K562 (cell line): ENCODE data around the gene DRD2. TPM values are rescaled to one million over a fixed set of nuclear protein-coding genes. Genes with fewer than 3 reads are reported as not detected.

ENCODE experiments used
- ATAC-seq: fragments of 200-7000 bp; cut with Tn5 transposase; 3 replicates; pipeline ENCODE4 v1.9.1; 2020; ENCODE audit warnings: moderate library complexity
- BruUV-seq: library from RNA; stranded (reverse); fragments of 400-500 nt; replicated peaks from 2 replicates; lab custom pipeline; 2021; lab: Mats Ljungman, UMichigan
- CTCF ChIA-PET: fragments of 300-600 bp; formaldehyde crosslinking; extraction: SDS; loops from one replicate; lab custom pipeline; 2021; ENCODE audit warnings: low intra/inter-chr PET ratio; lab: Yijun Ruan, JAX
- POLR2A ChIA-PET: fragments of 300-600, 350-650 bp; sonication (Branson Sonifier 250); formaldehyde crosslinking; extraction: SDS; loops from one replicate; lab custom pipeline; 2021; ENCODE audit warnings: antibody characterized with exemption, inconsistent platforms; lab: Yijun Ruan, JAX
- DNase-seq, 4 experiments: peaks; one replicate each; pipeline versions ENCODE4 v3.0.0 to v3.0.0-alpha.2; 2011 to 2018; ENCODE audit warnings: low spot score in 3 of 4, mixed read lengths in 3 of 4; ENCODE audit errors: extremely low read depth in 1 of 4
- FAIRE-seq: peaks from 2 replicates; lab custom pipeline; 2011; peaks lifted over from hg19 to GRCh38; lab: Jason Lieb, UNC
- H2AFZ ChIP-seq: 2 replicates; pipeline ENCODE4 v1.6.0; 2011; ENCODE audit warnings: low read depth, low read length, control low read depth, inconsistent platforms
- H3K27ac ChIP-seq: fragments of 200-600 bp; 3 replicates; pipeline ENCODE4 v1.8.0; 2011; ENCODE audit warnings: low read depth, mild to moderate bottlenecking, control low read depth, inconsistent platforms, low read length, moderate library complexity, mixed read lengths; ENCODE audit errors: extremely low read depth
- H3K27me3 ChIP-seq, 2 experiments: fragments of 300-600 bp in 1 of 2; 2 replicates in 1 of 2; 3 replicates in 1 of 2; pipeline versions ENCODE4 v1.6.0 to v1.8.0; 2011; ENCODE audit warnings: inconsistent platforms in 2 of 2, low read length in 2 of 2, mild to moderate bottlenecking in 1 of 2, mixed read lengths in 1 of 2, moderate library complexity in 1 of 2; ENCODE audit not compliant: control insufficient read depth in 2 of 2, insufficient read depth in 2 of 2
- H3K36me3 ChIP-seq: fragments of 300-600 bp; 3 replicates; pipeline ENCODE4 v1.8.0; 2011; ENCODE audit warnings: mild to moderate bottlenecking, low read length, inconsistent platforms; ENCODE audit not compliant: control insufficient read depth, insufficient read depth
- H3K4me1 ChIP-seq, 2 experiments: fragments of 200-600 bp in 1 of 2; replicated peaks in 1 of 2; 2 replicates in 1 of 2; 3 replicates in 1 of 2; pipeline versions ENCODE4 v1.5.1 to v1.8.0; 2011; ENCODE audit warnings: inconsistent platforms in 2 of 2, low read length in 2 of 2, mild to moderate bottlenecking in 1 of 2, mixed read lengths in 1 of 2, moderate library complexity in 1 of 2; ENCODE audit not compliant: control insufficient read depth in 2 of 2, insufficient read depth in 2 of 2
- H3K4me2 ChIP-seq: 2 replicates; pipeline ENCODE4 v1.6.1; 2011; ENCODE audit warnings: low read length, control low read depth, inconsistent platforms, mixed read lengths; ENCODE audit not compliant: insufficient read depth
- H3K4me3 ChIP-seq: fragments of 200-600 bp; sonication (generic), shearing (Covaris generic); 2 replicates; pipeline ENCODE4 v1.5.1; 2016; ENCODE audit warnings: control low read depth, inconsistent platforms
- H3K79me2 ChIP-seq: fragments of 200-600 bp; 3 replicates; pipeline ENCODE4 v1.8.0; 2011; ENCODE audit warnings: low read length, inconsistent platforms; ENCODE audit not compliant: control insufficient read depth, insufficient read depth
- H3K9ac ChIP-seq, 2 experiments: 2 replicates each; pipeline versions ENCODE4 v1.6.0 to v1.6.1; 2011; ENCODE audit warnings: low read depth in 2 of 2, low read length in 2 of 2, control low read depth in 1 of 2, inconsistent platforms in 1 of 2, mild to moderate bottlenecking in 1 of 2, mixed read lengths in 1 of 2; ENCODE audit not compliant: insufficient read depth in 1 of 2
- H3K9me1 ChIP-seq: one replicate; pipeline ENCODE4 v1.6.0; 2011; ENCODE audit warnings: inconsistent platforms, mild to moderate bottlenecking, low read length, moderate library complexity; ENCODE audit not compliant: control insufficient read depth, insufficient read depth
- H3K9me3 ChIP-seq: replicated peaks from 2 replicates; pipeline ENCODE4 v1.5.1; 2011; ENCODE audit warnings: low read depth, low read length, inconsistent platforms; ENCODE audit not compliant: control insufficient read depth, insufficient read depth
- H4K20me1 ChIP-seq: replicated peaks from 2 replicates; pipeline ENCODE4 v1.6.1; 2011; ENCODE audit warnings: low read length, inconsistent platforms, mixed read lengths; ENCODE audit not compliant: control insufficient read depth, insufficient read depth
- ATF3 ChIP-seq, 2 experiments: fragments of 450-650 bp in 1 of 2; sonication (generic) in 1 of 2; formaldehyde crosslinking in 1 of 2; IDR thresholded peaks in 1 of 2; conservative IDR thresholded peaks in 1 of 2; 2 replicates each; pipeline versions ENCODE4 v1.6.1 to v1.8.1; 2016 to 2023; ENCODE audit warnings: mild to moderate bottlenecking in 2 of 2, moderate library complexity in 2 of 2, inconsistent platforms in 1 of 2, missing genetic modification reagents in 1 of 2
- BRD4 ChIP-seq: fragments of 200-600 bp; sonication (generic); IDR thresholded peaks from 2 replicates; pipeline ENCODE4 v1.6.1; 2017; ENCODE audit warnings: inconsistent platforms
- CBFB ChIP-seq: sonication (generic); formaldehyde crosslinking; IDR thresholded peaks from 2 replicates; pipeline ENCODE4 v1.4.0; 2020; ENCODE audit warnings: mild to moderate bottlenecking, missing genetic modification reagents
- HOMEZ ChIP-seq: fragments of 250-450 bp; sonication (Bioruptor Pico); IDR thresholded peaks from 2 replicates; pipeline ENCODE4 v1.4.0; 2020; ENCODE audit warnings: mild to moderate bottlenecking, moderate library complexity
- IFI16 ChIP-seq: fragments of 250-450 bp; sonication (Bioruptor Pico); IDR thresholded peaks from 2 replicates; pipeline ENCODE4 v2.1.2; 2022; ENCODE audit warnings: mild to moderate bottlenecking, inconsistent platforms
- NCOA1 ChIP-seq: fragments of 450-650 bp; IDR thresholded peaks from 2 replicates; pipeline ENCODE4 v1.6.1; 2016; ENCODE audit warnings: low read depth
- NR0B1 ChIP-seq: fragments of 450-650 bp; IDR thresholded peaks from one replicate; pipeline ENCODE4 v1.6.1; 2018; ENCODE audit warnings: mild to moderate bottlenecking, moderate library complexity; ENCODE audit not compliant: partially characterized antibody
- NRF1 ChIP-seq, 2 experiments: fragments of 450-650 bp; IDR thresholded peaks in 1 of 2; conservative IDR thresholded peaks in 1 of 2; 2 replicates each; pipeline ENCODE4 v1.6.1; 2014; ENCODE audit warnings: mild to moderate bottlenecking in 2 of 2
- SMAD4 ChIP-seq: fragments of 250-450 bp; sonication (Bioruptor Pico); conservative IDR thresholded peaks from 2 replicates; pipeline ENCODE4 v1.8.0; 2021; ENCODE audit warnings: inconsistent platforms, mild to moderate bottlenecking, moderate library complexity
- SNAPC5 ChIP-seq: fragments of 250-450 bp; sonication (Bioruptor Pico); IDR thresholded peaks from 2 replicates; pipeline ENCODE4 v1.8.0; 2021; ENCODE audit warnings: moderate library complexity, mild to moderate bottlenecking, inconsistent platforms
- SPI1 ChIP-seq: IDR thresholded peaks from 2 replicates; pipeline ENCODE4 v1.6.1; 2011; ENCODE audit warnings: low read depth, low read length, control low read depth, borderline replicate concordance
- TSC22D4 ChIP-seq: fragments of 450-650 bp; IDR thresholded peaks from 2 replicates; pipeline ENCODE4 v1.6.1; 2016; ENCODE audit warnings: missing genetic modification characterization, missing biosample characterization, control low read depth
- U2AF1 ChIP-seq: fragments of 200-400 bp; formaldehyde crosslinking; optimal IDR thresholded peaks from 2 replicates; pipeline ENCODE3; 2017; ENCODE audit warnings: mild to moderate bottlenecking, low read depth, low read length, moderate library complexity
- ZNF12 ChIP-seq: sonication (generic); formaldehyde crosslinking; IDR thresholded peaks from 2 replicates; pipeline ENCODE4 v1.4.0; 2020; ENCODE audit warnings: mild to moderate bottlenecking, missing genetic modification reagents
- ZNF507 ChIP-seq: conservative IDR thresholded peaks from 2 replicates; pipeline ENCODE4 v1.6.1; 2017; ENCODE audit warnings: missing genetic modification characterization, missing compliant biosample characterization
- ZNF57 ChIP-seq: fragments of 450-650 bp; formaldehyde crosslinking; IDR thresholded peaks from 2 replicates; pipeline ENCODE4 v1.4.0; 2020; ENCODE audit warnings: mild to moderate bottlenecking, moderate library complexity
- ZNF75A ChIP-seq: fragments of 450-650 bp; formaldehyde crosslinking; IDR thresholded peaks from 2 replicates; pipeline ENCODE4 v1.4.0; 2020; ENCODE audit warnings: mild to moderate bottlenecking
- WGBS: fragments of 100-300 bp; shearing (Covaris generic); methylation state at CpG from one replicate; pipeline ENCODE4 v1.1.6; 2016; ENCODE audit warnings: low coverage, mixed read lengths; ENCODE audit not compliant: insufficient coverage; ENCODE audit errors: missing lambda C conversion rate; 5-methylcytosine and 5-hydroxymethylcytosine counted together
- in situ Hi-C: fragments of 300-500 bp; cut with MboI; formaldehyde crosslinking; loops from 4 replicates; pipeline ENCODE4 v1.15.0; 2018; ENCODE audit warnings: inconsistent platforms, mixed read lengths
- intact Hi-C: fragments of 100-400 bp; cut with micrococcal nuclease; formaldehyde crosslinking; loops from 2 replicates; pipeline ENCODE4 v1.14.2; 2022
- polyA plus RNA-seq, 8 experiments: library from polyadenylated mRNA; depleted of rRNA in 4 of 8; stranded (reverse) in 5 of 8; unstranded in 3 of 8; fragments of >200 nt; fragmentation: Nextera tagmentation in 2 of 8; fragmentation: Illumina TruSeq in 1 of 8; extraction: Ambion mirVana in 2 of 8; extraction: Trizol in 1 of 8; gene quantifications; 2 replicates each; pipeline versions ENCODE4 v1.2.1 to v1.2.3, GENCODE V29; 2011 to 2014; ENCODE audit warnings: inconsistent platforms in 1 of 8, missing spikeins in 1 of 8
- total RNA-seq, 7 experiments: library from RNA; depleted of rRNA in 6 of 7; stranded (reverse); fragments of >200 nt in 6 of 7; fragmentation: Illumina TruSeq in 2 of 7; extraction: Trizol in 2 of 7; gene quantifications; 2 replicates each; pipeline versions ENCODE4 v1.2.1 to v1.2.3, GENCODE V29; 2011 to 2021; ENCODE audit warnings: low replicate concordance in 1 of 7

Gene DRD2
- total and polyA plus RNA-seq, 9 of the 15 experiments (the other 6 are each of a cell fraction or from before 2014, with no cell fraction given): not detected

- in situ Hi-C loops (no loop called here), intact Hi-C loops (no loop called here)
- peaks cover 0 to 8% of the 10 kb centered on the region in 2 experiments; a peak in 3 of 5 replicates for H3K4me1 ChIP-seq
- H3K4me3 ChIP-seq: no peak overlapping the region
- ChIA-PET POLR2A (interaction anchor here (0.6 kb wide), 1 partner anchor 587 kb away, joined by 3 read pairs; no protein-coding TSS in a partner anchor), CTCF (no interaction called here)
- no peaks in the 10 kb centered on the region for H3K79me2 ChIP-seq
- H3K36me3 ChIP-seq: no peaks in the 10 kb centered on the region
- H4K20me1 ChIP-seq: no peaks in the 10 kb centered on the region
- no peak overlapping the region for H3K9ac ChIP-seq
- H2AFZ ChIP-seq: no peak overlapping the region
- WGBS: 0% methylated on average over 3 of the region's 3 CpGs
- no peak for FAIRE-seq
- H3K4me2 ChIP-seq: no peak overlapping the region
- peaks cover 0 to 33% of the 10 kb centered on the region in 2 experiments; a peak in 2 of 5 replicates for H3K27me3 ChIP-seq
- no peaks in the 10 kb centered on the region for H3K9me1 ChIP-seq
- BruUV-seq: no TSS peak
- no peaks in the 10 kb centered on the region for H3K9me3 ChIP-seq
- H3K27ac ChIP-seq: no peak overlapping the region
- no peak for DNase-seq
- no peak for TF ChIP-seq ZNF75A (CRISPR knock-in tag)
- no peak for TF ChIP-seq SNAPC5
- TF ChIP-seq U2AF1: no peak
- no peak for TF ChIP-seq ZNF12 (CRISPR knock-in tag)
- TF ChIP-seq BRD4: no peak
- no peak for TF ChIP-seq NR0B1
- no peak for TF ChIP-seq SPI1
- no peak for TF ChIP-seq SMAD4
- no peak for TF ChIP-seq HOMEZ (CRISPR knock-in tag)
- no peak for TF ChIP-seq ZNF57
- TF ChIP-seq ZNF507: no peak
- no peak for TF ChIP-seq TSC22D4
- no peak for TF ChIP-seq CBFB (CRISPR knock-in tag)
- TF ChIP-seq IFI16 (CRISPR knock-in tag): no peak
- no peak for TF ChIP-seq ATF3 (IDR thresholded peaks at IDR 0.05)
- no peak for TF ChIP-seq ATF3 (CRISPR knock-in tag; conservative IDR thresholded peaks at IDR 0.05)
- TF ChIP-seq NRF1 (conservative IDR thresholded peaks at IDR 0.05 in 1 of 2, IDR thresholded peaks at IDR 0.05 in 1 of 2): no peak
- TF ChIP-seq NCOA1: no peak
- ATAC-seq: no peak
These were observed 105.8 kb downstream of the DRD2 start for GRCh38 chr11:113369411-113369810.
